ENCODE data around the gene SMPDL3B. TPM values are rescaled to one million over a fixed set of nuclear protein-coding genes. Genes with fewer than 3 reads are reported as not detected.

Gene SMPDL3B
- total and polyA plus RNA-seq, 2 of the 13 experiments (the other 11 are each of a cell fraction or from before 2014, with no cell fraction given): 0.29 to 1.3 TPM

DNA sequence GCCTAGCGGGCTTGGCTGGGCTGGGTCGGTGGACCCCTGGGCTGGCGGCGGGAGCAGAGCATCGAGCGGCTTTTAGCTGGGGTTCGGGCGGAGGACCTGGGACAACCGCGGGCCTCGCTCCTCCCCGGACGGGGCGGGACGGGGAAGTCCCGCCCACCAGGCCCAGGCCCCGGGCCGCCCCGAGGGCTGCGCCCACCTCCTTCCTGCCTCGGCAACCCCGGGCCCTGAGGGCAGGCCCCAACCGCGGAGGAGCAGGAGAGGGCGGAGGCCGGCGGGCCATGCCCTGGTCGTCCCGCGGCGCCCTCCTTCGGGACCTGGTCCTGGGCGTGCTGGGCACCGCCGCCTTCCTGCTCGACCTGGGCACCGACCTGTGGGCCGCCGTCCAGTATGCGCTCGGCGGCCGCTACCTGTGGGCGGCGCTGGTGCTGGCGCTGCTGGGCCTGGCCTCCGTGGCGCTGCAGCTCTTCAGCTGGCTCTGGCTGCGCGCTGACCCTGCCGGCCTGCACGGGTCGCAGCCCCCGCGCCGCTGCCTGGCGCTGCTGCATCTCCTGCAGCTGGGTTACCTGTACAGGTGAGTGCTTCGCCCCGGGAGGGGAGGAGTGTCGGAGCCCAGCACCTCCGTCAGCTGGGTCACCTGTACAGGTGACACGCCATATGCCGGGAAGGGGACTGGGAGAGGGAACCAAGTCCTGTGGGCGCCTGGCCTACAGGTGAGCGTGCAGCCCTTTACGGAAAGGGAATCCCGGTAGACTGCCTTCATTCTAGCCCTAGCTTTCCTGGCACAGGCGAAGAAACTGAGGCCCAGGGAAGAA is 25.2 kb downstream of the SMPDL3B start, which contains the start of gene XKR8 (continued):
- TF ChIP-seq ZNF660 (CRISPR knock-in tag; IDR thresholded peaks at IDR 0.05; ENCODE audit: borderline replicate concordance, low read depth) (no peak), ZNF460 (CRISPR knock-in tag; IDR thresholded peaks at IDR 0.05; ENCODE audit: borderline replicate concordance) (no peak), PHF20 (CRISPR knock-in tag; IDR thresholded peaks at IDR 0.05) (no peak), ZSCAN30 (CRISPR knock-in tag; IDR thresholded peaks at IDR 0.05) (no peak), ZNF337 (CRISPR knock-in tag; IDR thresholded peaks at IDR 0.05; ENCODE audit: borderline replicate concordance, low read depth) (no peak), ZNF75D (CRISPR knock-in tag; IDR thresholded peaks at IDR 0.05; ENCODE audit: borderline replicate concordance) (no peak), SMAD9 (CRISPR knock-in tag; IDR thresholded peaks at IDR 0.05) (no peak)
- TF ChIP-seq, protein P1, sequence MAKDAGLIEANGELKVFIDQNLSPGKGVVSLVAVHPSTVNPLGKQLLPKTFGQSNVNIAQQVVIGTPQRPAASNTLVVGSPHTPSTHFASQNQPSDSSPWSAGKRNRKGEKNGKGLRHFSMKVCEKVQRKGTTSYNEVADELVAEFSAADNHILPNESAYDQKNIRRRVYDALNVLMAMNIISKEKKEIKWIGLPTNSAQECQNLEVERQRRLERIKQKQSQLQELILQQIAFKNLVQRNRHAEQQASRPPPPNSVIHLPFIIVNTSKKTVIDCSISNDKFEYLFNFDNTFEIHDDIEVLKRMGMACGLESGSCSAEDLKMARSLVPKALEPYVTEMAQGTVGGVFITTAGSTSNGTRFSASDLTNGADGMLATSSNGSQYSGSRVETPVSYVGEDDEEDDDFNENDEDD (CRISPR knock-in tag; IDR thresholded peaks at IDR 0.05; ENCODE audit: borderline replicate concordance): no peak
- TF ChIP-seq, protein P2, sequence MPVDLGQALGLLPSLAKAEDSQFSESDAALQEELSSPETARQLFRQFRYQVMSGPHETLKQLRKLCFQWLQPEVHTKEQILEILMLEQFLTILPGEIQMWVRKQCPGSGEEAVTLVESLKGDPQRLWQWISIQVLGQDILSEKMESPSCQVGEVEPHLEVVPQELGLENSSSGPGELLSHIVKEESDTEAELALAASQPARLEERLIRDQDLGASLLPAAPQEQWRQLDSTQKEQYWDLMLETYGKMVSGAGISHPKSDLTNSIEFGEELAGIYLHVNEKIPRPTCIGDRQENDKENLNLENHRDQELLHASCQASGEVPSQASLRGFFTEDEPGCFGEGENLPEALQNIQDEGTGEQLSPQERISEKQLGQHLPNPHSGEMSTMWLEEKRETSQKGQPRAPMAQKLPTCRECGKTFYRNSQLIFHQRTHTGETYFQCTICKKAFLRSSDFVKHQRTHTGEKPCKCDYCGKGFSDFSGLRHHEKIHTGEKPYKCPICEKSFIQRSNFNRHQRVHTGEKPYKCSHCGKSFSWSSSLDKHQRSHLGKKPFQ (CRISPR knock-in tag; IDR thresholded peaks at IDR 0.05; ENCODE audit: insufficient replicate concordance): no peak
- TF ChIP-seq, protein P3, sequence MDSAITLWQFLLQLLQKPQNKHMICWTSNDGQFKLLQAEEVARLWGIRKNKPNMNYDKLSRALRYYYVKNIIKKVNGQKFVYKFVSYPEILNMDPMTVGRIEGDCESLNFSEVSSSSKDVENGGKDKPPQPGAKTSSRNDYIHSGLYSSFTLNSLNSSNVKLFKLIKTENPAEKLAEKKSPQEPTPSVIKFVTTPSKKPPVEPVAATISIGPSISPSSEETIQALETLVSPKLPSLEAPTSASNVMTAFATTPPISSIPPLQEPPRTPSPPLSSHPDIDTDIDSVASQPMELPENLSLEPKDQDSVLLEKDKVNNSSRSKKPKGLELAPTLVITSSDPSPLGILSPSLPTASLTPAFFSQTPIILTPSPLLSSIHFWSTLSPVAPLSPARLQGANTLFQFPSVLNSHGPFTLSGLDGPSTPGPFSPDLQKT (CRISPR knock-in tag; IDR thresholded peaks at IDR 0.05; ENCODE audit: borderline replicate concordance): no peak
